Colonic mucosa (tissue), 4 donors: ENCODE results near the gene BTBD18. TPM values are rescaled to one million over a fixed set of nuclear protein-coding genes. Genes with fewer than 3 reads are reported as not detected.
A peak's percentile ranks its signal among the peaks of the same experiment; 100 is the strongest.

Source experiments
- DNase-seq: peaks from one replicate; pipeline ENCODE4 v3.0.0-alpha.2; 2020
- H3K27ac ChIP-seq: fragments of 200-600 bp; one replicate; pipeline ENCODE4 v1.8.0; 2021
- H3K27me3 ChIP-seq: fragments of 200-600 bp; one replicate; pipeline ENCODE4 v1.8.0; 2021
- H3K36me3 ChIP-seq: fragments of 200-600 bp; one replicate; pipeline ENCODE4 v1.8.0; 2021
- H3K4me1 ChIP-seq: fragments of 200-600 bp; one replicate; pipeline ENCODE4 v1.8.0; 2021; ENCODE audit warnings: mild to moderate bottlenecking
- H3K4me3 ChIP-seq: fragments of 200-600 bp; one replicate; pipeline ENCODE4 v1.8.0; 2021
- H3K9ac ChIP-seq, 2 donors: one replicate each; pipeline ENCODE4 v1.7.0; 2013; ENCODE audit warnings: control low read depth in 2 of 2, low read depth in 2 of 2, low read length in 2 of 2
- H3K9me3 ChIP-seq: fragments of 200-600 bp; one replicate; pipeline ENCODE4 v1.8.0; 2021
- intact Hi-C: fragments of 100-400 bp; cut with DNase I; formaldehyde crosslinking; loops from one replicate; pipeline ENCODE4 v1.14.1; 2022
- total RNA-seq, 2 donors: library from RNA; stranded (reverse); fragmentation: NEBNext Ultra II Directional in 1 of 2; extraction: Animal tissue kit (Norgen Biotek cat#: 25700) in 1 of 2; gene quantifications; one replicate each; pipeline ENCODE4 v1.2.1, GENCODE V29; 2021
- TF ChIP-seq, protein P1 (sequence below): fragments of 200-600 bp; IDR thresholded peaks from one replicate; pipeline ENCODE4 v1.8.0; 2022; ENCODE audit warnings: antibody characterized with exemption, mild to moderate bottlenecking
- donor health status: healthy.
- donor health status: DM: no; HTN: no; CAD: no.
- donor health status: DM: no; HTN: no; CAD: no.

The BTBD18 gene
- total RNA-seq, 2 donors from 2014 or later, result not detected

DNA sequence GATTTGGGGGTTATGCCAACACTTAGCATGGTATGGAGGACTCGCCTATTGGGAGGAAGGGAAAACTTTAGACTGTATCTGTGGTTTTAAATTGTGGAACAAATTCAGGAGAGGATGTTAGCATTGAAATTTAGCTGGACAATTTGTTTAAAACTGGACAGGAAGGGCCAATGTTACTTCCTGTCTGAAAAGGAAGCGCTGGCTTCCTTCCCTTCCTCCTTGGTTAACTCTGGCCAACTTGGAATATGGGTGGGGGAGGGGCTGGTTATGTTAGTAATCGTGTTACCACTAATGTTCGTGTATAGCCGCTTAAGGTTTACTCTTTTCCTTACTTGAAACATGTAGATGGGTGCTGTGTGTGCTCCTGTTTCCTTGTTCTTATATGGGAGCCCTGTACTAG is 23.9 kb upstream of the BTBD18 start:
- intact Hi-C loops, result no loop called here
- Histone ChIP-seq H3K36me3 (no peaks in the 10 kb centered on the region), H3K9ac (peak overlapping the region in 1 of 2 donors; percentile 69), H3K27me3 (no peaks in the 10 kb centered on the region), H3K9me3 (no peaks in the 10 kb centered on the region), H3K4me3 (no peak overlapping the region), H3K27ac (peak overlapping the region; percentile 86), H3K4me1 (peaks cover 24% of the 10 kb centered on the region)
- TF ChIP-seq, protein P1, sequence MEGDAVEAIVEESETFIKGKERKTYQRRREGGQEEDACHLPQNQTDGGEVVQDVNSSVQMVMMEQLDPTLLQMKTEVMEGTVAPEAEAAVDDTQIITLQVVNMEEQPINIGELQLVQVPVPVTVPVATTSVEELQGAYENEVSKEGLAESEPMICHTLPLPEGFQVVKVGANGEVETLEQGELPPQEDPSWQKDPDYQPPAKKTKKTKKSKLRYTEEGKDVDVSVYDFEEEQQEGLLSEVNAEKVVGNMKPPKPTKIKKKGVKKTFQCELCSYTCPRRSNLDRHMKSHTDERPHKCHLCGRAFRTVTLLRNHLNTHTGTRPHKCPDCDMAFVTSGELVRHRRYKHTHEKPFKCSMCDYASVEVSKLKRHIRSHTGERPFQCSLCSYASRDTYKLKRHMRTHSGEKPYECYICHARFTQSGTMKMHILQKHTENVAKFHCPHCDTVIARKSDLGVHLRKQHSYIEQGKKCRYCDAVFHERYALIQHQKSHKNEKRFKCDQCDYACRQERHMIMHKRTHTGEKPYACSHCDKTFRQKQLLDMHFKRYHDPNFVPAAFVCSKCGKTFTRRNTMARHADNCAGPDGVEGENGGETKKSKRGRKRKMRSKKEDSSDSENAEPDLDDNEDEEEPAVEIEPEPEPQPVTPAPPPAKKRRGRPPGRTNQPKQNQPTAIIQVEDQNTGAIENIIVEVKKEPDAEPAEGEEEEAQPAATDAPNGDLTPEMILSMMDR, result no peak
- DNase-seq, result no peak

DNA sequence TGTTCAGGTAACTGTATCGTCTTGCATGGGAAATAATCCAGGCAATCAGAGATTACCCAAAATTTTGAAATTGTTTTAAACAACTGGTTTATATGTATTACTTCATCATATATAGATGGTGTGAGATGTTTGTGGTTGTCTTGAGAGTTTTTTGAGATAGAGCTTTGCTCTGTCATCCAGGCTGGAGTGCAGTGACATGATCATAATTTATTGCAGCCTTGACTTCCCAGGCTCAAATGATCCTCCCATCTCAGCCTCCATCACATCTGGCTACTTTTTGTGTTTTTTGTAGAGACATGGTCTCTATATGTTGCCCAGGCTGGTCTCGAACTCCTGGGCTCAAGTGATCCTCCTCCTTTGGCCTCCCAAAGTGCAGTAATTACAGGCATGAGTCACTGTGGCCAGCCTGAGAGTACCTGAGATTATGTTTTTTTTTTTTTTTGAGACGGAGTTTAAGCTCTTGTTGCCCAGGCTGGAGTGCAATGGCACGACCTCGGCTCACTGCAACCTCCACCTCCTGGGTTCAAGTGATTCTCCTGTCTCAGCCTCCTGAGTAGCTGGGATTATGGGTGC is 21.5 kb upstream of the BTBD18 start:
- DNase-seq, result no peak

DNA sequence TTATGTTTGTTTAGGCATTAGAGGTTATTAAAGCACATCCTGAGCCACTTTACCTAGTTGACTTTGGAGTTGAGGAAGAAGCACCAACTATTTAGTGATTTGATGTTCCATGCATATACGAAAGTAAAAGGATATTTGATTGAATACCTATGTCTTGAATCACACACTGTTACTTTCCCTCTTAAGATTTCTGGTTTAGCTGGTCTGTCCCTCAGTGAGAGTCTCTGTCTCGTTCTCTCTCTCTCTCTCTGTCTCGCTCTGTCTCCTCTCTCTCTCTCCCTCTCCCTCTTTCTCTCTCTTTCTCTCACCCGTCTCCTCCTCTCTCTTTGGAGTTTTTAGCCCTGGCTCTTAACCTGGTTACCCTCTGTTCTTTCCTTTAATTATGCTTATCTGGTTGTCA is 20.9 kb upstream of the BTBD18 start:
- TF ChIP-seq, protein P1, result no peak
- no peaks in the 10 kb centered on the region for H3K27me3 ChIP-seq
- no peak for DNase-seq
- peaks cover 25% of the 10 kb centered on the region for H3K4me1 ChIP-seq
- no peak overlapping the region for H3K9ac ChIP-seq
- peak overlapping the region; percentile 3 for H3K27ac ChIP-seq
- H3K4me3 ChIP-seq, result no peak overlapping the region
- intact Hi-C loops, result no loop called here
- no peaks in the 10 kb centered on the region for H3K9me3 ChIP-seq
- no peaks in the 10 kb centered on the region for H3K36me3 ChIP-seq

More for the DNA sequence above, 21.5 kb upstream of the BTBD18 start:
- Histone ChIP-seq H3K4me1 (peaks cover 29% of the 10 kb centered on the region), H3K27ac (no peak overlapping the region), H3K36me3 (no peaks in the 10 kb centered on the region), H3K4me3 (no peak overlapping the region), H3K9me3 (no peaks in the 10 kb centered on the region), H3K9ac (no peak overlapping the region), H3K27me3 (no peaks in the 10 kb centered on the region)
- intact Hi-C loops, result no loop called here
- TF ChIP-seq, protein P1, result no peak

DNA sequence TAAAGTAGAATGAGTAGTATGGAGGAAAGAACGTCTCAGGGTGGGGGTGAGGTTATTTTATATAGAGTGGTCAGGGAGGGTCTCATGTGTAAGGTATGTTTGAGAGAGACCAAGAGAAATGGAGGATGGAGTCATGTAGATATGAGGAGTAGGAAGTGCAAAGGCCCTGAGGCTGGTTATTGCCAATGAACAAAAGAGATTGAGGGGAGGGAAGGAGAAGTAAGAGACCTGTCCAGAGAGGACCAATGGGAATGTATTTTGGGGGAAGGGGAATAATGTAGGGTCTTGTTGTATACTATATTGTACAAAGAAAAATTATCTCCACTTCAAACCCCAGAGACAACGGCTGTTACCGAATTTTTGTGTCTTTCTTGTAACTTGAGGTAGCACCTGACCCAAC is 19.7 kb upstream of the BTBD18 start:
- Histone ChIP-seq H3K27ac (no peak overlapping the region), H3K9me3 (no peaks in the 10 kb centered on the region), H3K36me3 (no peaks in the 10 kb centered on the region), H3K4me1 (peaks cover 15% of the 10 kb centered on the region), H3K4me3 (no peak overlapping the region), H3K9ac (no peak overlapping the region), H3K27me3 (no peaks in the 10 kb centered on the region)
- no peak for DNase-seq
- intact Hi-C loops, result no loop called here
- TF ChIP-seq, protein P1, result no peak

DNA sequence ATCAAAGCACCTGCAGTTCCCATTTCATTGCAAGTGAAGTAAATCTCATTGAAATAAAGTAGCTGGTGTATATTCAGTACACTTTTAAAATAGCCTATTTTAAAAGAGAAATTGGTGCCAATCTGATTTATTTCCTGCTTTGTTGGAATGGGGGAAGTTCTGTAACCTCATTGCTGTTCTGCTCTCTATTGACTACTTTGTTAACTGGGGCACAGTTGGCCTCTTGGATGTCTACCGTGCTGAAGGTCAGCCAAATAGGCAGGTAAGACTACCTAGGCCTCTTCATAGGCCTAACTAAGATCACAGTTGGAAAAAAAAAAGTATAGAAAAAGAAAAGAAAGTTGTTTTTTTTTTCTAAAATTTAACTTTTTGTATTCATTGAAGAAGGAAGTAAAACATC is 19.2 kb upstream of the BTBD18 start:
- Histone ChIP-seq H3K27ac (no peak overlapping the region), H3K4me1 (peaks cover 20% of the 10 kb centered on the region), H3K36me3 (no peaks in the 10 kb centered on the region), H3K9ac (no peak overlapping the region), H3K27me3 (no peaks in the 10 kb centered on the region), H3K4me3 (no peak overlapping the region), H3K9me3 (no peaks in the 10 kb centered on the region)
- TF ChIP-seq, protein P1, result no peak
- no peak for DNase-seq
- intact Hi-C loops, result no loop called here
